Tibial nerve (tissue), 4 donors: Measurements from ENCODE around the gene POLR2B.

Source experiments
- EP300 ChIP-seq, 2 donors: sonication (generic); formaldehyde crosslinking; IDR thresholded peaks; one replicate each; pipeline ENCODE4 v1.6.1; 2017; ENCODE audit warnings: antibody characterized with exemption in 2 of 2, mild to moderate bottlenecking in 1 of 2
- TF ChIP-seq, protein P1 (sequence below), 5 experiments: fragments of 200-600 bp in 3 of 5; fragments of 450-650 bp in 2 of 5; sonication (generic) in 3 of 5; IDR thresholded peaks; one replicate each; pipeline ENCODE4 v1.5.1; 2016 to 2019; ENCODE audit warnings: antibody characterized with exemption in 5 of 5, mild to moderate bottlenecking in 3 of 5, moderate library complexity in 2 of 5

DNA sequence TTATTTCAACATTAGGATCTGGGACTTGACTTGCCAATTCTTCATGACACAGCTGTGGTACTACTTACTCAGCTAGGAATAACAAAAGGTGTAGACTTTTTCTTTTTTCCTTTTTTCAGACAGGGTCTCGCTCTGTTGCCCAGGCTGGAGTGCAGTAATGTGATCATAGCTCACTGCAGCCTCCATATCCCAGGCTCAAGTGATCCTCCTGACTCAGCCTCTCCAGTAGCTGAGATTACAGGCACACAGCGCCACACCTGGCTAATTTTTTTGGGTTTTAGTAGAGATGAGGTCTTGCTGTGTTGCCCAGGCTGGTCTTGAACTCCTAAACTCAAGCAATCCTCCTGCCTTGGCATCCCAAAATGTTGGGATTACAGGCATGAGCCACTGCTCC, 17.6 kb upstream of the POLR2B start:
- TF ChIP-seq, protein P1, sequence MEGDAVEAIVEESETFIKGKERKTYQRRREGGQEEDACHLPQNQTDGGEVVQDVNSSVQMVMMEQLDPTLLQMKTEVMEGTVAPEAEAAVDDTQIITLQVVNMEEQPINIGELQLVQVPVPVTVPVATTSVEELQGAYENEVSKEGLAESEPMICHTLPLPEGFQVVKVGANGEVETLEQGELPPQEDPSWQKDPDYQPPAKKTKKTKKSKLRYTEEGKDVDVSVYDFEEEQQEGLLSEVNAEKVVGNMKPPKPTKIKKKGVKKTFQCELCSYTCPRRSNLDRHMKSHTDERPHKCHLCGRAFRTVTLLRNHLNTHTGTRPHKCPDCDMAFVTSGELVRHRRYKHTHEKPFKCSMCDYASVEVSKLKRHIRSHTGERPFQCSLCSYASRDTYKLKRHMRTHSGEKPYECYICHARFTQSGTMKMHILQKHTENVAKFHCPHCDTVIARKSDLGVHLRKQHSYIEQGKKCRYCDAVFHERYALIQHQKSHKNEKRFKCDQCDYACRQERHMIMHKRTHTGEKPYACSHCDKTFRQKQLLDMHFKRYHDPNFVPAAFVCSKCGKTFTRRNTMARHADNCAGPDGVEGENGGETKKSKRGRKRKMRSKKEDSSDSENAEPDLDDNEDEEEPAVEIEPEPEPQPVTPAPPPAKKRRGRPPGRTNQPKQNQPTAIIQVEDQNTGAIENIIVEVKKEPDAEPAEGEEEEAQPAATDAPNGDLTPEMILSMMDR (IDR thresholded peaks at IDR 0.05), result no peak
- no peak for TF ChIP-seq EP300 (IDR thresholded peaks at IDR 0.05)
